Body of pancreas (tissue), 4 donors: ENCODE results near the gene ASAP2.

Experiments used
- CTCF ChIP-seq, 7 experiments: fragments of 450-650 bp in 4 of 7; fragments of 200-600 bp in 3 of 7; sonication (generic) in 3 of 7; IDR thresholded peaks; one replicate each; pipeline ENCODE4 v1.5.1; 2016 to 2019; ENCODE audit warnings: antibody characterized with exemption in 7 of 7
- POLR2A ChIP-seq, 3 donors: fragments of 450-650 bp; IDR thresholded peaks; one replicate each; pipeline ENCODE4 v1.6.1; 2016; ENCODE audit warnings: antibody characterized with exemption in 3 of 3, mild to moderate bottlenecking in 2 of 3

GRCh38 chr2:9241233-9241632 is 34.6 kb downstream of the ASAP2 start:
- TF ChIP-seq POLR2A (IDR thresholded peaks at IDR 0.05) (no peak), CTCF (IDR thresholded peaks at IDR 0.05) (no peak)
